NB4 (cell line): Measurements from ENCODE around the gene ZNF22.

Experiments
- CTCF ChIP-seq: IDR thresholded peaks from one replicate; pipeline ENCODE4 v1.5.1; 2012; ENCODE audit warnings: low read depth, low read length
- MAX ChIP-seq: IDR thresholded peaks from 2 replicates; pipeline ENCODE4 v1.6.1; 2011; ENCODE audit warnings: low read depth, low read length
- MYC ChIP-seq: IDR thresholded peaks from 2 replicates; pipeline ENCODE4 v1.6.1; 2011; ENCODE audit warnings: low read depth, low read length

- no peak for TF ChIP-seq MYC
- TF ChIP-seq CTCF, result no peak
- no peak for TF ChIP-seq MAX
Observed at GRCh38 chr10:44978213-44978569, 22.5 kb upstream of the ZNF22 start.
